Activated T-helper 9 cell treated with anti-CD3 and anti-CD28 coated beads, Interleukin-2, amount 50 U/mL, for 16 hours (primary cell): ENCODE data around the gene TPSB2.
"Not testable (repeated sequence)": the region's sequence is repeated elsewhere in the genome, so short reads cannot be mapped to it uniquely, and the experiment has no call there.

Experiments used
- DNase-seq: peaks from one replicate; pipeline ENCODE4 v3.0.0-alpha.2; 2020; ENCODE audit warnings: low read depth

Gene TPSB2

GRCh38 chr16:1199347-1200013 lies 30.5 kb downstream of the TPSB2 start:
- no peak for DNase-seq

GRCh38 chr16:1198671-1199346 lies 31.2 kb downstream of the TPSB2 start:
- not testable (repeated sequence) for DNase-seq

GRCh38 chr16:1198194-1198593 lies 31.8 kb downstream of the TPSB2 start:
- DNase-seq = no peak

GRCh38 chr16:1197237-1197866 lies 32.6 kb downstream of the TPSB2 start:
- no peak for DNase-seq

GRCh38 chr16:1196494-1196893 lies 33.5 kb downstream of the TPSB2 start:
- no peak for DNase-seq

GRCh38 chr16:1195393-1195666 lies 34.7 kb downstream of the TPSB2 start:
- DNase-seq = no peak

GRCh38 chr16:1194665-1195392 lies 35.2 kb downstream of the TPSB2 start:
- DNase-seq = no peak

- no peak for DNase-seq
Observed at GRCh38 chr16:1193825-1194581, 36.0 kb downstream of the TPSB2 start.

- DNase-seq = no peak
Observed at GRCh38 chr16:1193143-1193824, 36.7 kb downstream of the TPSB2 start.

GRCh38 chr16:1192384-1193073 lies 37.5 kb downstream of the TPSB2 start:
- DNase-seq = no peak

- DNase-seq = not testable (repeated sequence)
Observed at GRCh38 chr16:1190789-1191188, 39.2 kb downstream of the TPSB2 start.

GRCh38 chr16:1189455-1189854 lies 40.5 kb downstream of the TPSB2 start:
- no peak for DNase-seq

- DNase-seq = no peak
Observed at GRCh38 chr16:1188432-1189189, 41.4 kb downstream of the TPSB2 start.

GRCh38 chr16:1185460-1186207 lies 44.4 kb downstream of the TPSB2 start:
- DNase-seq = not testable (repeated sequence)

- DNase-seq = no peak
Observed at GRCh38 chr16:1184980-1185379, 45.0 kb downstream of the TPSB2 start.

- DNase-seq = no peak
Observed at GRCh38 chr16:1184156-1184868, 45.7 kb downstream of the TPSB2 start.

- no peak for DNase-seq
Observed at GRCh38 chr16:1182950-1183907, 46.8 kb downstream of the TPSB2 start.

- DNase-seq = no peak
Observed at GRCh38 chr16:1182316-1182671, 47.7 kb downstream of the TPSB2 start.
